Measurements from ENCODE around the gene HCFC2.
"Not testable (repeated sequence)": the region's sequence is repeated elsewhere in the genome, so short reads cannot be mapped to it uniquely, and the experiment has no call there.

The HCFC2 gene

GRCh38 chr12:104058802-104059201 is 5.5 kb upstream of the HCFC2 start:
- DNase-seq: no peak

- no peak for DNase-seq
Measured at GRCh38 chr12:104059963-104060362, 4.4 kb upstream of the HCFC2 start.

- DNase-seq: no peak
Measured at GRCh38 chr12:104060791-104061190, 3.5 kb upstream of the HCFC2 start.

GRCh38 chr12:104063712-104064030 is 660 bp upstream of the HCFC2 start:
- no peak for DNase-seq

- DNase-seq: no peak
Measured at GRCh38 chr12:104064842-104065427, 604 bp downstream of the HCFC2 start.

GRCh38 chr12:104072099-104072498 is 7.8 kb downstream of the HCFC2 start:
- no peak for DNase-seq

- no peak for DNase-seq
Measured at GRCh38 chr12:104073699-104074098, 9.4 kb downstream of the HCFC2 start.

- no peak for DNase-seq
Measured at GRCh38 chr12:104079024-104079423, 14.7 kb downstream of the HCFC2 start.

- no peak for DNase-seq
Measured at GRCh38 chr12:104080764-104081163, 16.4 kb downstream of the HCFC2 start.

GRCh38 chr12:104083769-104084475 is 19.6 kb downstream of the HCFC2 start:
- DNase-seq: no peak

- no peak for DNase-seq
Measured at GRCh38 chr12:104090685-104091084, 26.4 kb downstream of the HCFC2 start.

- no peak for DNase-seq
Measured at GRCh38 chr12:104091136-104091535, 26.8 kb downstream of the HCFC2 start.

GRCh38 chr12:104094284-104094683 is 30.0 kb downstream of the HCFC2 start:
- no peak for DNase-seq

- DNase-seq: no peak
Measured at GRCh38 chr12:104095289-104095688, 31.0 kb downstream of the HCFC2 start.

GRCh38 chr12:104097954-104098353 is 33.6 kb downstream of the HCFC2 start:
- DNase-seq: no peak

GRCh38 chr12:104105461-104105860 is 41.1 kb downstream of the HCFC2 start:
- no peak for DNase-seq

GRCh38 chr12:104106965-104107364 is 42.6 kb downstream of the HCFC2 start:
- DNase-seq: no peak

GRCh38 chr12:104108755-104109445 is 44.6 kb downstream of the HCFC2 start:
- peak; percentile 83 for DNase-seq

GRCh38 chr12:104109446-104110271 is 45.3 kb downstream of the HCFC2 start:
- no peak for DNase-seq

- not testable (repeated sequence) for DNase-seq
Measured at GRCh38 chr12:104114834-104115586, 50.7 kb downstream of the HCFC2 start.

GRCh38 chr12:104115587-104115975 is 51.2 kb downstream of the HCFC2 start:
- no peak for DNase-seq

- no peak for DNase-seq
Measured at GRCh38 chr12:104121001-104121400, 56.7 kb downstream of the HCFC2 start.

- no peak for DNase-seq
Measured at GRCh38 chr12:104122298-104122697, 58.0 kb downstream of the HCFC2 start.

All from CD4-positive, alpha-beta T cell treated with Interleukin-21 for 1 hour (primary cell).